SK-N-SH (cell line): ENCODE results near the gene CLVS2. TPM values are rescaled to one million over a fixed set of nuclear protein-coding genes. Genes with fewer than 3 reads are reported as not detected.

Experiments used
- CTCF ChIA-PET: fragments of 300-600, 350-600 bp; formaldehyde crosslinking; extraction: SDS; loops from one replicate; lab custom pipeline; 2021; lab: Yijun Ruan, JAX
- POLR2A ChIA-PET: fragments of 350-600 bp; sonication (Branson Sonifier 250); formaldehyde crosslinking; extraction: SDS; loops from one replicate; lab custom pipeline; 2020; ENCODE audit warnings: antibody characterized with exemption, inconsistent platforms; lab: Yijun Ruan, JAX
- DNase-seq: peaks from one replicate; pipeline ENCODE4 v3.0.0; 2012
- H2AFZ ChIP-seq: fragments of 200-600 bp; sonication (generic); 2 replicates; pipeline ENCODE4 v1.8.1; 2016; ENCODE audit warnings: antibody characterized with exemption, mild to moderate bottlenecking, low read depth
- H3F3A ChIP-seq: fragments of 200-600 bp; sonication (generic); replicated peaks from 2 replicates; pipeline ENCODE3; 2016; ENCODE audit warnings: antibody characterized with exemption, mild to moderate bottlenecking; ENCODE audit not compliant: insufficient read depth
- H3K27ac ChIP-seq, 2 experiments: fragments of 200-500 bp in 1 of 2; fragments of 200-600 bp in 1 of 2; sonication (Bioruptor generic) in 1 of 2; sonication (generic), shearing (Covaris generic) in 1 of 2; 2 replicates each; pipeline versions ENCODE4 v1.5.1 to v1.6.1; 2014 to 2016; ENCODE audit warnings: low read depth in 2 of 2, inconsistent platforms in 1 of 2, low read length in 1 of 2, mild to moderate bottlenecking in 1 of 2, mixed read lengths in 1 of 2
- H3K27me3 ChIP-seq: fragments of 200-600 bp; sonication (generic), shearing (Covaris generic); 2 replicates; pipeline ENCODE4 v1.6.1; 2016; ENCODE audit warnings: mixed run types; ENCODE audit not compliant: insufficient read depth
- H3K36me3 ChIP-seq, 2 experiments: fragments of 200-500 bp in 1 of 2; fragments of 200-600 bp in 1 of 2; sonication (Bioruptor generic) in 1 of 2; sonication (generic) in 1 of 2; replicated peaks in 1 of 2; 2 replicates each; pipeline versions ENCODE3 to v1.5.1; 2014 to 2016; ENCODE audit warnings: low read length in 1 of 2, mild to moderate bottlenecking in 1 of 2; ENCODE audit not compliant: insufficient read depth in 2 of 2, control insufficient read depth in 1 of 2
- H3K4me1 ChIP-seq, 2 experiments: fragments of 200-500 bp in 1 of 2; fragments of 200-600 bp in 1 of 2; sonication (Bioruptor generic) in 1 of 2; sonication (generic), shearing (Covaris generic) in 1 of 2; 2 replicates each; pipeline versions ENCODE4 v1.5.1 to v1.6.1; 2014 to 2016; ENCODE audit warnings: low read depth in 1 of 2, low read length in 1 of 2, mixed run types in 1 of 2; ENCODE audit not compliant: insufficient read depth in 2 of 2, control insufficient read depth in 1 of 2
- H3K4me2 ChIP-seq: fragments of 200-600 bp; sonication (generic), shearing (Covaris generic); 2 replicates; pipeline ENCODE4 v1.6.1; 2017; ENCODE audit warnings: mixed run types
- H3K4me3 ChIP-seq, 2 experiments: fragments of 200-500 bp in 1 of 2; fragments of 200-600 bp in 1 of 2; sonication (Bioruptor generic) in 1 of 2; sonication (generic), shearing (Covaris generic) in 1 of 2; 2 replicates each; pipeline versions ENCODE4 v1.5.1 to v1.8.1; 2014 to 2016; ENCODE audit warnings: low read depth in 2 of 2, inconsistent platforms in 1 of 2, low read length in 1 of 2, mild to moderate bottlenecking in 1 of 2, mixed read lengths in 1 of 2, moderate library complexity in 1 of 2
- H3K79me2 ChIP-seq: fragments of 200-600 bp; sonication (generic); 2 replicates; pipeline ENCODE4 v1.8.1; 2017; ENCODE audit warnings: mild to moderate bottlenecking; ENCODE audit not compliant: insufficient read depth
- H3K9ac ChIP-seq: fragments of 200-600 bp; sonication (generic); 2 replicates; pipeline ENCODE4 v1.6.1; 2017; ENCODE audit warnings: mixed run types
- H3K9me2 ChIP-seq: fragments of 200-600 bp; sonication (generic); 2 replicates; pipeline ENCODE4 v1.6.1; 2017; ENCODE audit warnings: mixed run types
- H3K9me3 ChIP-seq: fragments of 200-600 bp; sonication (generic); 2 replicates; pipeline ENCODE4 v1.6.1; 2017; ENCODE audit warnings: mixed run types, mild to moderate bottlenecking, moderate library complexity
- H4K20me1 ChIP-seq: fragments of 200-600 bp; sonication (generic); 2 replicates; pipeline ENCODE4 v1.6.1; 2017; ENCODE audit warnings: mild to moderate bottlenecking, mixed run types; ENCODE audit not compliant: insufficient read depth
- FOSL2 ChIP-seq: IDR thresholded peaks from 2 replicates; pipeline ENCODE4 v1.4.0; 2012; ENCODE audit warnings: low read depth, mild to moderate bottlenecking, moderate library complexity, borderline replicate concordance
- ZBTB33 ChIP-seq: IDR thresholded peaks from 2 replicates; pipeline ENCODE4 v1.4.0; 2012; ENCODE audit warnings: low read depth, borderline replicate concordance
- WGBS: methylation state at CpG from one replicate; pipeline ENCODE4 v1.1.6; 2017; ENCODE audit warnings: low lambda C conversion rate; 5-methylcytosine and 5-hydroxymethylcytosine counted together
- polyA plus RNA-seq, 3 experiments: library from polyadenylated mRNA; depleted of rRNA; stranded (reverse); fragments of >200 nt; gene quantifications; 2 replicates each; pipeline ENCODE4 v1.2.3, GENCODE V29; 2012
- TF ChIP-seq, protein P1 (sequence below): IDR thresholded peaks from 2 replicates; pipeline ENCODE4 v1.6.1; 2012; ENCODE audit warnings: mild to moderate bottlenecking, low read depth, low read length, moderate library complexity

The CLVS2 gene
- polyA plus RNA-seq, 1 of the 3 experiments (the other 2 are of a cell fraction) = 0.05 TPM

DNA sequence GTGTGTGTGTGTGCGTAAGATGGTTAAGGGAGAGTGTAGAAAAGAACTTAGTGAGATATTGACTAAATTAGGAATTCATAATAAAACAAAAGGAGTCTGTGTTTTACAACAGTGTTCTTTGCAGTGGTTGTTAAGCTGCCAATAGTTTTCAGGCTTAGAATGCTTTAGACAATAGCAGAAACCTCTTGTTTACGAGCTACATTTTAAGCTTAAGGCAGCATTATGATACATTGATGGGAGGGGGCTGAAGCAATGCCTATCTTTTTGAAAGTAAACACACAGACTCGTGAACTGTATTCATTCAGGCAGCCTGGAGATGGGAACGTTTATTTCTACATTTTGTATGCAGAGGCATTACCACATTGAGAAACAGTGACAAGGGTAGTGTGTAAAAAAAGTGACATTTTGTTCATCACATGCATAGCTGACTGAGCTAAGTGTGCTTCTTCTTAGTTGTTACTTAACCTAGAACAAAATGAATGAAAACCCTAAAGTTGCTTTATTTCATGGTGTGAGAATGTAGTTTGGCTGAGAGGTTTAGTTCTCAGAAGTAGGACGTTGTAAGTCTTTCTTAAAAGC, 21.2 kb downstream of the CLVS2 start (continued):
- TF ChIP-seq, protein P1, sequence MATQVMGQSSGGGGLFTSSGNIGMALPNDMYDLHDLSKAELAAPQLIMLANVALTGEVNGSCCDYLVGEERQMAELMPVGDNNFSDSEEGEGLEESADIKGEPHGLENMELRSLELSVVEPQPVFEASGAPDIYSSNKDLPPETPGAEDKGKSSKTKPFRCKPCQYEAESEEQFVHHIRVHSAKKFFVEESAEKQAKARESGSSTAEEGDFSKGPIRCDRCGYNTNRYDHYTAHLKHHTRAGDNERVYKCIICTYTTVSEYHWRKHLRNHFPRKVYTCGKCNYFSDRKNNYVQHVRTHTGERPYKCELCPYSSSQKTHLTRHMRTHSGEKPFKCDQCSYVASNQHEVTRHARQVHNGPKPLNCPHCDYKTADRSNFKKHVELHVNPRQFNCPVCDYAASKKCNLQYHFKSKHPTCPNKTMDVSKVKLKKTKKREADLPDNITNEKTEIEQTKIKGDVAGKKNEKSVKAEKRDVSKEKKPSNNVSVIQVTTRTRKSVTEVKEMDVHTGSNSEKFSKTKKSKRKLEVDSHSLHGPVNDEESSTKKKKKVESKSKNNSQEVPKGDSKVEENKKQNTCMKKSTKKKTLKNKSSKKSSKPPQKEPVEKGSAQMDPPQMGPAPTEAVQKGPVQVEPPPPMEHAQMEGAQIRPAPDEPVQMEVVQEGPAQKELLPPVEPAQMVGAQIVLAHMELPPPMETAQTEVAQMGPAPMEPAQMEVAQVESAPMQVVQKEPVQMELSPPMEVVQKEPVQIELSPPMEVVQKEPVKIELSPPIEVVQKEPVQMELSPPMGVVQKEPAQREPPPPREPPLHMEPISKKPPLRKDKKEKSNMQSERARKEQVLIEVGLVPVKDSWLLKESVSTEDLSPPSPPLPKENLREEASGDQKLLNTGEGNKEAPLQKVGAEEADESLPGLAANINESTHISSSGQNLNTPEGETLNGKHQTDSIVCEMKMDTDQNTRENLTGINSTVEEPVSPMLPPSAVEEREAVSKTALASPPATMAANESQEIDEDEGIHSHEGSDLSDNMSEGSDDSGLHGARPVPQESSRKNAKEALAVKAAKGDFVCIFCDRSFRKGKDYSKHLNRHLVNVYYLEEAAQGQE = no peak
- TF ChIP-seq ZBTB33 = no peak

DNA sequence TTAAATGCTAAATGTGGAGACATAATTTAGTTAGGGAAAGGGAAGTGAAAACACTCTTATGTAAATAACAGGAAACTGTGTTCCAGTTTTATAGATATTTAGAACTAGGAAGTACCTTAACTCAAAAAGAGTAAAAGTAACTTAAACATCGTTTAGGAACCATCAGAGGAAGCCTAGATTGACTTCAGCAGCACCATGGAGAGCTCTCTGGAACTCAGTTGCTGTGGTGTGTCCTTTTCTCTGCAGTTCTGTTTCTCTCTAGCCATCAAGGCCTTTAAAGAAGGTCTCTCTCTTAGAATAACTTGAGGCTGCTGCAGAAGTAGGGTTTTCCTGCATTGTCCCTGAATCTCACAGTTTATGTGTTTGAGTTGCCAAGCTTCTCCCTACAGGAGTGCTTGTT, 26.9 kb downstream of the CLVS2 start:
- Histone ChIP-seq H3K9me3 (no peaks in the 10 kb centered on the region), H2AFZ (no peak overlapping the region), H3K4me2 (no peak overlapping the region), H3K27ac (no peak overlapping the region), H3K4me1 (peaks cover 0 to 2% of the 10 kb centered on the region in 2 experiments; a peak in 1 of 4 replicates), H3K4me3 (no peak overlapping the region)
- CTCF ChIA-PET = no interaction called here
- WGBS = 10% methylated on average over 1 of the region's 1 CpG
- no peak for DNase-seq
- TF ChIP-seq, protein P1 = peak; percentile 91
- TF ChIP-seq FOSL2 = no peak
- TF ChIP-seq, all 33 proteins: peak for 1
- H3K36me3 ChIP-seq = no peaks in the 10 kb centered on the region
- no peaks in the 10 kb centered on the region for H4K20me1 ChIP-seq
- H3F3A ChIP-seq = no peaks in the 10 kb centered on the region
- no peaks in the 10 kb centered on the region for H3K9me2 ChIP-seq
- no peak overlapping the region for H3K9ac ChIP-seq
- H3K27me3 ChIP-seq = no peaks in the 10 kb centered on the region
- H3K79me2 ChIP-seq = no peaks in the 10 kb centered on the region; the same call in 1 of the 2 replicates
- POLR2A ChIA-PET = no interaction called here
